ENCODE measurements around the gene AK4. TPM values are rescaled to one million over a fixed set of nuclear protein-coding genes. Genes with fewer than 3 reads are reported as not detected.

Gene AK4
- polyA plus RNA-seq, 2 of the 4 experiments (the other 2 are of a cell fraction): 10.6 to 25.9 TPM

DNA sequence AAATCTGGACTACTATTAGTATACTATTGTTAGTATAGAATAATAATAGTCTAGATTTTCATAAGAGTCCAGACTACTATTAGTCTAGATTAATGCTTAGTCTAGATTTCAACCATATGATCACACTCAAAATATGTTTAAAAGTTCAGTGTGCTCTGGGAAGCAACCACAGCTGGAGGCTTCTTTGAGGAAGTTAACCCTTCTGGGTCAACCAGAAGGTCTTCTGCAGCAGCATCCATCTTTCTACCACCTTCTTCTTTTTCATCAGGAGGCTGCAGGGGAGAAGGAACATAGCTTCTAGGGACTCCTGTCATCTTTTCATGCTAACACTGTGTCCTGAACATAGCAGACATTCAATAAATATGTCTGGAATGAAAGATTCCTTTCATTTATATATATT, 110.1 kb downstream of the AK4 start:
- no peak overlapping the region for H3K27ac ChIP-seq
- no peak overlapping the region for H3K4me3 ChIP-seq
- ChIA-PET POLR2A (no interaction called here), CTCF (no interaction called here)
- H3K9me3 ChIP-seq: no peaks in the 10 kb centered on the region
- H3K4me1 ChIP-seq: peaks cover 20% of the 10 kb centered on the region
- FAIRE-seq (no peak), DNase-seq (ENCODE audit: low read depth in 1 of 2, low spot score in 1 of 2) (no peak), ATAC-seq (no peak)
- no peak for TF ChIP-seq RARB (CRISPR knock-in tag; IDR thresholded peaks at IDR 0.05)
- no peak for TF ChIP-seq KDM1A (IDR thresholded peaks at IDR 0.05; ENCODE audit: low read depth)
- no peak for TF ChIP-seq RFX5 (IDR thresholded peaks at IDR 0.05)
- TF ChIP-seq ZC3H11A (IDR thresholded peaks at IDR 0.05): no peak
- no peak for TF ChIP-seq CBX2 (IDR thresholded peaks at IDR 0.05; ENCODE audit: borderline replicate concordance, low read depth)
- TF ChIP-seq RCOR1 (IDR thresholded peaks at IDR 0.05; ENCODE audit: low read depth, low read length): no peak
- TF ChIP-seq CBX8 (IDR thresholded peaks at IDR 0.05): no peak
- no peak for TF ChIP-seq MAFK (IDR thresholded peaks at IDR 0.05; ENCODE audit: partially characterized antibody)
- TF ChIP-seq NPAS2 (CRISPR knock-in tag; IDR thresholded peaks at IDR 0.05; ENCODE audit: borderline replicate concordance): no peak
- TF ChIP-seq JUNB (IDR thresholded peaks at IDR 0.05): no peak
- TF ChIP-seq FOSB (CRISPR knock-in tag; IDR thresholded peaks at IDR 0.05): no peak
- TF ChIP-seq FOSL2 (IDR thresholded peaks at IDR 0.05): no peak
- no peak for TF ChIP-seq FOSL2 (CRISPR knock-in tag; IDR thresholded peaks at IDR 0.05)
- TF ChIP-seq HDAC2 (IDR thresholded peaks at IDR 0.05): no peak
- TF ChIP-seq BHLHE40 (IDR thresholded peaks at IDR 0.05; ENCODE audit: low read depth, low read length): no peak
- TF ChIP-seq CHD4 (IDR thresholded peaks at IDR 0.05; ENCODE audit: borderline replicate concordance): no peak
- no peak for TF ChIP-seq POLR2A (IDR thresholded peaks at IDR 0.05; ENCODE audit: low read length)
- TF ChIP-seq, protein P1, sequence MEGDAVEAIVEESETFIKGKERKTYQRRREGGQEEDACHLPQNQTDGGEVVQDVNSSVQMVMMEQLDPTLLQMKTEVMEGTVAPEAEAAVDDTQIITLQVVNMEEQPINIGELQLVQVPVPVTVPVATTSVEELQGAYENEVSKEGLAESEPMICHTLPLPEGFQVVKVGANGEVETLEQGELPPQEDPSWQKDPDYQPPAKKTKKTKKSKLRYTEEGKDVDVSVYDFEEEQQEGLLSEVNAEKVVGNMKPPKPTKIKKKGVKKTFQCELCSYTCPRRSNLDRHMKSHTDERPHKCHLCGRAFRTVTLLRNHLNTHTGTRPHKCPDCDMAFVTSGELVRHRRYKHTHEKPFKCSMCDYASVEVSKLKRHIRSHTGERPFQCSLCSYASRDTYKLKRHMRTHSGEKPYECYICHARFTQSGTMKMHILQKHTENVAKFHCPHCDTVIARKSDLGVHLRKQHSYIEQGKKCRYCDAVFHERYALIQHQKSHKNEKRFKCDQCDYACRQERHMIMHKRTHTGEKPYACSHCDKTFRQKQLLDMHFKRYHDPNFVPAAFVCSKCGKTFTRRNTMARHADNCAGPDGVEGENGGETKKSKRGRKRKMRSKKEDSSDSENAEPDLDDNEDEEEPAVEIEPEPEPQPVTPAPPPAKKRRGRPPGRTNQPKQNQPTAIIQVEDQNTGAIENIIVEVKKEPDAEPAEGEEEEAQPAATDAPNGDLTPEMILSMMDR (IDR thresholded peaks at IDR 0.05): no peak
- no peak overlapping the region for H3K4me2 ChIP-seq

GRCh38 chr1:65259816-65260215, 111.8 kb downstream of the AK4 start:
- Histone ChIP-seq H3K27ac (no peak overlapping the region), H3K9me3 (no peaks in the 10 kb centered on the region), H3K4me2 (no peak overlapping the region), H3K4me3 (no peak overlapping the region), H3K4me1 (peaks cover 19% of the 10 kb centered on the region)
- DNase-seq (ENCODE audit: low read depth in 1 of 2, low spot score in 1 of 2): no peak
- no peak for FAIRE-seq
- no peak for ATAC-seq
- 84% methylated on average over 3 of the region's 3 CpGs for WGBS (ENCODE audit: missing lambda C conversion rate)
- ChIA-PET CTCF (interaction anchor here (0.6 to 1.4 kb wide), 2 partner anchors 134 to 428 kb away, joined by 3 to 4 read pairs; no protein-coding TSS in a partner anchor), POLR2A (no interaction called here)
- no peak for TF ChIP-seq MAFK (IDR thresholded peaks at IDR 0.05; ENCODE audit: partially characterized antibody)
- no peak for TF ChIP-seq NFE2L2 (conservative IDR thresholded peaks at IDR 0.05; ENCODE audit: low read length)
- no peak for TF ChIP-seq CHD2 (IDR thresholded peaks at IDR 0.05; ENCODE audit: low read length, partially characterized antibody)
- TF ChIP-seq FOSL2 (IDR thresholded peaks at IDR 0.05): no peak
- TF ChIP-seq FOSL2 (CRISPR knock-in tag; IDR thresholded peaks at IDR 0.05): no peak
- TF ChIP-seq, protein P1 (IDR thresholded peaks at IDR 0.05): no peak
- TF ChIP-seq CHD4 (IDR thresholded peaks at IDR 0.05; ENCODE audit: borderline replicate concordance): no peak
- no peak for TF ChIP-seq CBX2 (IDR thresholded peaks at IDR 0.05; ENCODE audit: borderline replicate concordance, low read depth)
- TF ChIP-seq HOXB13 (CRISPR knock-in tag; IDR thresholded peaks at IDR 0.05; ENCODE audit: low read depth): no peak
- no peak for TF ChIP-seq RCOR1 (IDR thresholded peaks at IDR 0.05; ENCODE audit: low read depth, low read length)
- TF ChIP-seq BCL3 (IDR thresholded peaks at IDR 0.05): no peak
- TF ChIP-seq, protein P2, sequence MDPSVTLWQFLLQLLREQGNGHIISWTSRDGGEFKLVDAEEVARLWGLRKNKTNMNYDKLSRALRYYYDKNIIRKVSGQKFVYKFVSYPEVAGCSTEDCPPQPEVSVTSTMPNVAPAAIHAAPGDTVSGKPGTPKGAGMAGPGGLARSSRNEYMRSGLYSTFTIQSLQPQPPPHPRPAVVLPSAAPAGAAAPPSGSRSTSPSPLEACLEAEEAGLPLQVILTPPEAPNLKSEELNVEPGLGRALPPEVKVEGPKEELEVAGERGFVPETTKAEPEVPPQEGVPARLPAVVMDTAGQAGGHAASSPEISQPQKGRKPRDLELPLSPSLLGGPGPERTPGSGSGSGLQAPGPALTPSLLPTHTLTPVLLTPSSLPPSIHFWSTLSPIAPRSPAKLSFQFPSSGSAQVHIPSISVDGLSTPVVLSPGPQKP (IDR thresholded peaks at IDR 0.05; ENCODE audit: low read depth, low read length): no peak
- no peak for TF ChIP-seq EHMT2 (IDR thresholded peaks at IDR 0.05; ENCODE audit: low read depth)
- no peak for TF ChIP-seq RARB (CRISPR knock-in tag; IDR thresholded peaks at IDR 0.05)
- TF ChIP-seq RFX5 (IDR thresholded peaks at IDR 0.05): no peak
- no peak for TF ChIP-seq PBX3 (IDR thresholded peaks at IDR 0.05)
